Neural crest cell (in vitro differentiated cells): Measurements from ENCODE around the gene PRPF31. TPM values are rescaled to one million over a fixed set of nuclear protein-coding genes. Genes with fewer than 3 reads are reported as not detected.

ENCODE experiments used
- DNase-seq: peaks from one replicate; pipeline ENCODE4 v3.0.0; 2021; ENCODE audit warnings: low read depth, mixed read lengths, low spot score
- H3K27ac Mint-ChIP-seq: one replicate; pipeline ENCODE4 v1.8.0; 2021; ENCODE audit warnings: mild to moderate bottlenecking, mixed read lengths; ENCODE audit not compliant: unreplicated experiment
- H3K27me3 Mint-ChIP-seq: 2 replicates; pipeline ENCODE4 v1.8.0; 2021; ENCODE audit warnings: low read depth, mild to moderate bottlenecking, mixed read lengths
- H3K36me3 Mint-ChIP-seq: 2 replicates; pipeline ENCODE4 v1.8.0; 2021; ENCODE audit warnings: low read depth, mild to moderate bottlenecking, mixed read lengths
- H3K4me1 Mint-ChIP-seq: 2 replicates; pipeline ENCODE4 v1.8.0; 2021; ENCODE audit warnings: mixed read lengths
- H3K4me3 Mint-ChIP-seq: one replicate; pipeline ENCODE4 v1.8.0; 2021; ENCODE audit warnings: mild to moderate bottlenecking, mixed read lengths
- H3K9me3 Mint-ChIP-seq: 2 replicates; pipeline ENCODE4 v1.8.0; 2021; ENCODE audit warnings: mixed read lengths
- CTCF ChIP-seq: fragments of 200-600 bp; sonication (generic); conservative IDR thresholded peaks from 2 replicates; pipeline ENCODE4 v1.5.0; 2021; ENCODE audit warnings: antibody characterized with exemption, mild to moderate bottlenecking
- total RNA-seq: library from RNA; stranded (reverse); gene quantifications from 2 replicates; pipeline ENCODE4 v1.2.1, GENCODE V29; 2021

PRPF31 gene
- total RNA-seq, 1 donor from 2014 or later = 94.8 TPM

- H3K4me3 Mint-ChIP-seq = peak overlapping the region; percentile 12
- DNase-seq = no peak
- H3K27ac Mint-ChIP-seq = no peak overlapping the region
- H3K27me3 Mint-ChIP-seq = no peaks in the 10 kb centered on the region
- no peak for TF ChIP-seq CTCF
- peaks cover 5% of the 10 kb centered on the region for H3K36me3 Mint-ChIP-seq
- H3K9me3 Mint-ChIP-seq = no peaks in the 10 kb centered on the region
- H3K4me1 Mint-ChIP-seq = peaks cover 16% of the 10 kb centered on the region
Observed at GRCh38 chr19:54109651-54110050, 5.9 kb upstream of the PRPF31 start.

- peak overlapping the region; percentile 96 for H3K27ac Mint-ChIP-seq
- peaks cover 29% of the 10 kb centered on the region for H3K4me1 Mint-ChIP-seq
- TF ChIP-seq CTCF = no peak
- H3K4me3 Mint-ChIP-seq = peak overlapping the region; percentile 89
- peaks cover 3% of the 10 kb centered on the region for H3K36me3 Mint-ChIP-seq
- H3K27me3 Mint-ChIP-seq = peaks cover 3% of the 10 kb centered on the region
- no peak for DNase-seq
- H3K9me3 Mint-ChIP-seq = no peaks in the 10 kb centered on the region
Observed at GRCh38 chr19:54114340-54115108, 1.0 kb upstream of the PRPF31 start.

GRCh38 chr19:54121259-54121658 is 5.7 kb downstream of the PRPF31 start:
- H3K4me1 Mint-ChIP-seq = peaks cover 4% of the 10 kb centered on the region
- no peak overlapping the region for H3K4me3 Mint-ChIP-seq
- no peaks in the 10 kb centered on the region for H3K27me3 Mint-ChIP-seq
- no peaks in the 10 kb centered on the region for H3K36me3 Mint-ChIP-seq
- TF ChIP-seq CTCF = no peak
- DNase-seq = no peak
- no peak overlapping the region for H3K27ac Mint-ChIP-seq
- H3K9me3 Mint-ChIP-seq = no peaks in the 10 kb centered on the region

GRCh38 chr19:54123682-54124081 is 8.1 kb downstream of the PRPF31 start:
- DNase-seq = no peak
- Mint-ChIP-seq H3K27me3 (no peaks in the 10 kb centered on the region), H3K27ac (no peak overlapping the region), H3K4me1 (no peaks in the 10 kb centered on the region), H3K36me3 (no peaks in the 10 kb centered on the region), H3K9me3 (no peaks in the 10 kb centered on the region), H3K4me3 (no peak overlapping the region)
- TF ChIP-seq CTCF = no peak

GRCh38 chr19:54124393-54124792 is 8.8 kb downstream of the PRPF31 start:
- Mint-ChIP-seq H3K27me3 (no peaks in the 10 kb centered on the region), H3K27ac (no peak overlapping the region)

More at GRCh38 chr19:54124393-54124792, 8.8 kb downstream of the PRPF31 start:
- Mint-ChIP-seq H3K4me1 (no peaks in the 10 kb centered on the region), H3K4me3 (no peak overlapping the region), H3K36me3 (no peaks in the 10 kb centered on the region), H3K9me3 (no peaks in the 10 kb centered on the region)
- no peak for TF ChIP-seq CTCF
- no peak for DNase-seq
